ENCODE measurements around the gene SPEM3.

- TF ChIP-seq CTCF (conservative IDR thresholded peaks at IDR 0.05; ENCODE audit: low read length) (no peak), EZH2phosphoT487 (IDR thresholded peaks at IDR 0.05; ENCODE audit: borderline replicate concordance, low read depth, low read length) (no peak)
Measured at GRCh38 chr17:7405350-7406234, 23.1 kb upstream of the SPEM3 start.
